Suppressor macrophage treated with lipopolysaccharide for 1 hour (primary cell): ENCODE measurements around the gene COMMD3.
"Not testable (repeated sequence)": the region's sequence is repeated elsewhere in the genome, so short reads cannot be mapped to it uniquely, and the experiment has no call there.

Source experiments
- DNase-seq, 3 donors: peaks; one replicate each; pipeline ENCODE4 v3.0.0-alpha.2; 2020 to 2022

The COMMD3 gene

GRCh38 chr10:22316286-22317075 lies at the start of gene COMMD3:
COMMD3 (plus strand) TSS chr10:22316388; CDS start chr10:22316418, 30 bp downstream.
- DNase-seq: peak; percentile 87 to 95 (median 94)

- no peak for DNase-seq
Measured at GRCh38 chr10:22268503-22268902, 47.7 kb upstream of the COMMD3 start.

GRCh38 chr10:22271786-22272185 lies 44.4 kb upstream of the COMMD3 start:
- peak; percentile 13 to 21 (median 13) for DNase-seq

GRCh38 chr10:22278441-22278782 lies 37.8 kb upstream of the COMMD3 start:
- no peak for DNase-seq

- no peak for DNase-seq
Measured at GRCh38 chr10:22280078-22280477, 36.1 kb upstream of the COMMD3 start.

- no peak for DNase-seq
Measured at GRCh38 chr10:22285130-22285529, 31.1 kb upstream of the COMMD3 start.

- no peak for DNase-seq
Measured at GRCh38 chr10:22293747-22294404, 22.3 kb upstream of the COMMD3 start.

GRCh38 chr10:22294694-22295093 lies 21.5 kb upstream of the COMMD3 start:
- no peak for DNase-seq

- DNase-seq: no peak
Measured at GRCh38 chr10:22301193-22301592, 15.0 kb upstream of the COMMD3 start.

GRCh38 chr10:22303461-22303860 lies 12.7 kb upstream of the COMMD3 start:
- DNase-seq: no peak

GRCh38 chr10:22305721-22306120 lies 10.5 kb upstream of the COMMD3 start:
- DNase-seq: no peak

GRCh38 chr10:22308390-22308789 lies 7.8 kb upstream of the COMMD3 start:
- peak in 2 of 3 donors; percentile 7 to 27 for DNase-seq

- no peak for DNase-seq
Measured at GRCh38 chr10:22309180-22310000, 6.8 kb upstream of the COMMD3 start.

GRCh38 chr10:22310012-22310411 lies 6.2 kb upstream of the COMMD3 start:
- DNase-seq: not testable (repeated sequence)

GRCh38 chr10:22310928-22311327 lies 5.3 kb upstream of the COMMD3 start:
- DNase-seq: no peak

GRCh38 chr10:22314852-22315251 lies 1.3 kb upstream of the COMMD3 start:
- no peak for DNase-seq

GRCh38 chr10:22315455-22316285 lies 518 bp upstream of the COMMD3 start:
- DNase-seq: peak in 1 of 3 donors; percentile 18

GRCh38 chr10:22317076-22317370 lies 835 bp downstream of the COMMD3 start:
- peak in 1 of 3 donors; percentile 35 for DNase-seq

- no peak for DNase-seq
Measured at GRCh38 chr10:22317771-22318565, 1.8 kb downstream of the COMMD3 start.

GRCh38 chr10:22318772-22319171 lies 2.6 kb downstream of the COMMD3 start:
- no peak for DNase-seq

- no peak for DNase-seq
Measured at GRCh38 chr10:22319547-22319979, 3.4 kb downstream of the COMMD3 start.
